ENCODE data around the gene NDEL1. TPM values are rescaled to one million over a fixed set of nuclear protein-coding genes. Genes with fewer than 3 reads are reported as not detected.

The NDEL1 gene
- total and polyA plus RNA-seq, 9 of the 15 experiments (the other 6 are each of a cell fraction or from before 2014, with no cell fraction given) = 0.86 to 30.5 (median 22.7) TPM

- TF ChIP-seq IRF9 (tag; IDR thresholded peaks at IDR 0.05) (no peak), POLR2G (IDR thresholded peaks at IDR 0.05; ENCODE audit: low read depth, low read length) (peak; percentile 94), SIN3B (IDR thresholded peaks at IDR 0.05; ENCODE audit: low read depth) (0 out of 2 replicates have a peak, but pooled peaks have one; percentile 11), ZNF280A (IDR thresholded peaks at IDR 0.05; ENCODE audit: low read depth, partially characterized antibody) (no peak), CCNT2 (IDR thresholded peaks at IDR 0.05; ENCODE audit: borderline replicate concordance, extremely low read depth, insufficient read length, low read depth, low read length) (peak; percentile 32), NFE2 (IDR thresholded peaks at IDR 0.05; ENCODE audit: low read depth) (no peak), CHCHD3 (CRISPR knock-in tag; IDR thresholded peaks at IDR 0.05) (no peak), POLR2H (tag; IDR thresholded peaks at IDR 0.05; ENCODE audit: low read depth) (peak; percentile 83), MEIS2 (IDR thresholded peaks at IDR 0.05; ENCODE audit: partially characterized antibody) (peak; percentile 86), PCBP1 (IDR thresholded peaks at IDR 0.05; ENCODE audit: low read depth, low read length, poor library complexity, severe bottlenecking) (peak; percentile 79), HCFC1 (IDR thresholded peaks at IDR 0.05; ENCODE audit: low read depth, low read length) (no peak; the same call in 1 of the 2 replicates), POU5F1 (IDR thresholded peaks at IDR 0.05; ENCODE audit: borderline replicate concordance, low read depth, low read length, partially characterized antibody) (peak; percentile 19), MLLT1 (IDR thresholded peaks at IDR 0.05) (no peak), SPI1 (IDR thresholded peaks at IDR 0.05; ENCODE audit: borderline replicate concordance, low read depth, low read length) (peak; percentile 31; the same call in 1 of the 2 replicates)
Observed at GRCh38 chr17:8435245-8436168, at the start of gene NDEL1 (continued).

Measured in K562 (cell line).